ENCODE measurements around the gene COL27A1. TPM values are rescaled to one million over a fixed set of nuclear protein-coding genes. Genes with fewer than 3 reads are reported as not detected.

Gene COL27A1
- total RNA-seq, 1 experiment from 2014 or later: 20.1 TPM

DNA sequence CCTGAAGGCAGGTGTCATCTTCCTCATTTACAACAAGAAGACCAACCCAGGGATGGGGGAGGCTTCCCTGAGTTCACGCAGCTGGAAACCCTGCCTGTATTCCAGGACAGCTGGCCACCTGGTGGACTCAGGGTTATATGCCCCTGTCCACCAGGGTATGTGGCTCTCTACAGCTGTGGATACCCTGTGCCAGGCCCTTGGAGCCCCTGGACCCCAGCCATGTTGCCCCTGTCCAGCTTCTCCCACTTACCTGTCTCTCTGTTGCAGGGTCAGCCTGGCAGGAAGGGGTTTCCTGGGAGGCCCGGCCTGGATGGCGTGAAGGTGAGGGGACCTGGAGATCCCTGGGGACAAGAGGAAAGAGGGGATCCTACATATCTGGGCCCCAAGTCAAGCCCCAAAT is 87.9 kb downstream of the COL27A1 start:
- CTCF ChIA-PET: interaction anchor here (1.0 kb wide), 1 partner anchor 136 kb away, joined by 3 read pairs; no protein-coding TSS in a partner anchor
- BruUV-seq (replicated peaks): no TSS peak
- DNase-seq: no peak
- no peak overlapping the region for H3K4me3 Mint-ChIP-seq (ENCODE audit: low read depth, unreplicated experiment)
- no peaks in the 10 kb centered on the region for H3K36me3 Mint-ChIP-seq (ENCODE audit: insufficient read depth, unreplicated experiment)
- H3K4me1 Mint-ChIP-seq (ENCODE audit: low read depth, unreplicated experiment): no peaks in the 10 kb centered on the region
- no peaks in the 10 kb centered on the region for H3K27me3 Mint-ChIP-seq (ENCODE audit: unreplicated experiment)
- TF ChIP-seq, protein P1, sequence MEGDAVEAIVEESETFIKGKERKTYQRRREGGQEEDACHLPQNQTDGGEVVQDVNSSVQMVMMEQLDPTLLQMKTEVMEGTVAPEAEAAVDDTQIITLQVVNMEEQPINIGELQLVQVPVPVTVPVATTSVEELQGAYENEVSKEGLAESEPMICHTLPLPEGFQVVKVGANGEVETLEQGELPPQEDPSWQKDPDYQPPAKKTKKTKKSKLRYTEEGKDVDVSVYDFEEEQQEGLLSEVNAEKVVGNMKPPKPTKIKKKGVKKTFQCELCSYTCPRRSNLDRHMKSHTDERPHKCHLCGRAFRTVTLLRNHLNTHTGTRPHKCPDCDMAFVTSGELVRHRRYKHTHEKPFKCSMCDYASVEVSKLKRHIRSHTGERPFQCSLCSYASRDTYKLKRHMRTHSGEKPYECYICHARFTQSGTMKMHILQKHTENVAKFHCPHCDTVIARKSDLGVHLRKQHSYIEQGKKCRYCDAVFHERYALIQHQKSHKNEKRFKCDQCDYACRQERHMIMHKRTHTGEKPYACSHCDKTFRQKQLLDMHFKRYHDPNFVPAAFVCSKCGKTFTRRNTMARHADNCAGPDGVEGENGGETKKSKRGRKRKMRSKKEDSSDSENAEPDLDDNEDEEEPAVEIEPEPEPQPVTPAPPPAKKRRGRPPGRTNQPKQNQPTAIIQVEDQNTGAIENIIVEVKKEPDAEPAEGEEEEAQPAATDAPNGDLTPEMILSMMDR (IDR thresholded peaks at IDR 0.05; ENCODE audit: unreplicated experiment): no peak
- H3K9me3 Mint-ChIP-seq (ENCODE audit: low read depth, unreplicated experiment): no peaks in the 10 kb centered on the region
- intact Hi-C loops (cut with micrococcal nuclease; ENCODE audit: unreplicated experiment): no loop called here
- H3K27ac Mint-ChIP-seq (ENCODE audit: unreplicated experiment): no peak overlapping the region

DNA sequence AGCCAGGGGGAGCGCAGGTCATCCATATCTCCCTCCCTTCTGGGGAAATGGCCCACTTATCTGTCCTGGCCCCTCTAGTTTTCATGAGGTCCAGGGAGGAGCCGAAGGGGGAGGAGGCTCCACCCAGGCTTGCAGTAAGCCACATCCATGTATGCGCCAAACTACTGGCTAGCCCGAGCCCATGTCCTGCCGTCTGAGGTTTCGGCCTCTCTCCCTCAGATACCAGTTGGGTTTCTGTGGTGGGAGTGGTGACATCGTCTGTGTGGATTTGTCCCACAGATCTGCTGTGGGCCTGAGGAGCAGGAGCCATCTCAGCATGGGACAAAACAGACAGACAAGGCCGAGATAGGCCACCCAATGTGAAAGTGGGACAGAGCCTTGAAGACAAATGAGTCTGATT is 89.2 kb downstream of the COL27A1 start:
- no peak overlapping the region for H3K27ac Mint-ChIP-seq (ENCODE audit: unreplicated experiment)
- no peaks in the 10 kb centered on the region for H3K9me3 Mint-ChIP-seq (ENCODE audit: low read depth, unreplicated experiment)
- no TSS peak for BruUV-seq (replicated peaks)
- H3K4me1 Mint-ChIP-seq (ENCODE audit: low read depth, unreplicated experiment): no peaks in the 10 kb centered on the region
- no peaks in the 10 kb centered on the region for H3K36me3 Mint-ChIP-seq (ENCODE audit: insufficient read depth, unreplicated experiment)
- no peaks in the 10 kb centered on the region for H3K27me3 Mint-ChIP-seq (ENCODE audit: unreplicated experiment)
- DNase-seq: no peak
- H3K4me3 Mint-ChIP-seq (ENCODE audit: low read depth, unreplicated experiment): no peak overlapping the region
- TF ChIP-seq, protein P1 (IDR thresholded peaks at IDR 0.05; ENCODE audit: unreplicated experiment): no peak
- CTCF ChIA-PET: no interaction called here
- intact Hi-C loops (cut with micrococcal nuclease; ENCODE audit: unreplicated experiment): no loop called here

DNA sequence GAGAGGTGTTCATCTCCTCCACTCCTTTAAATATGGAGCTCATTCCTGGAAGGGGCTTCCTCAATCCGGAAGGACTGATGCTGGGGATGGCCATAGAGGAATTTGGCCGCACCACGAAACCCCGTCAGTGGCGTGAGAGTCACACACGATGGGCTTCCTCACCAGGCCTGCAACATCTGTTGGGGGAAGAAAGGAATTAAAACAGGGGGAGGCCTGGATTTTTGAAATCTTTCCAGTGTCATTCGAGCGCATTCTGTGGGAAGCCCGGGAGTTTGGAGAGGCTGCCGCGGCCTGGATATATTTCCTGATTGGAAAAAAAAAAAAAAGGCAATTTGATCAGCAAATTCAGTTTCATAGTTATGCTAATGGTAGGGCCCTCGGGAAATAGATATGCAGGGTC is 91.2 kb downstream of the COL27A1 start:
- no TSS peak for BruUV-seq (replicated peaks)
- intact Hi-C loops (cut with micrococcal nuclease; ENCODE audit: unreplicated experiment): no loop called here
- Mint-ChIP-seq H3K27ac (ENCODE audit: unreplicated experiment) (no peak overlapping the region), H3K4me3 (ENCODE audit: low read depth, unreplicated experiment) (no peak overlapping the region), H3K4me1 (ENCODE audit: low read depth, unreplicated experiment) (no peaks in the 10 kb centered on the region), H3K9me3 (ENCODE audit: low read depth, unreplicated experiment) (no peaks in the 10 kb centered on the region), H3K36me3 (ENCODE audit: insufficient read depth, unreplicated experiment) (no peaks in the 10 kb centered on the region), H3K27me3 (ENCODE audit: unreplicated experiment) (no peaks in the 10 kb centered on the region)
- no peak for DNase-seq
- TF ChIP-seq, protein P1 (IDR thresholded peaks at IDR 0.05; ENCODE audit: unreplicated experiment): no peak
- CTCF ChIA-PET: no interaction called here

DNA sequence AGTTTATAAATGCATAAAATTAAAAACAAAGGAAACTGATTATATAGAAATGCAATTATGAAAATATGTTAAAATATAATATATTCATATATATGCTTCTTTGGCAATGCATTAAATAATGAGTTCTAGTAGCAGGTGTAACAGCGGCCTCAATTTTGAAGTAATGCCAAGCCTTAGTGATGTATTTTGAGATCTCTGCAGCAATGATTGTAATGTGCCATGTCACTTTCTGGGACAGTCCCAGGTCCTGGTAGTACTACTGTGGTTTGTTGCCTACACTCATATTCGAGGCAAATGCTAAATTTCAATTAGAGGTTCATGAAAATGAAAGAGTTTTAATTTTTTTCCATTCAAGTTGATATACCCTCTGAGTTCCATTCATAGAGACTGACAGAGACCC is 91.7 kb downstream of the COL27A1 start:
- H3K36me3 Mint-ChIP-seq (ENCODE audit: insufficient read depth, unreplicated experiment): no peaks in the 10 kb centered on the region
- H3K9me3 Mint-ChIP-seq (ENCODE audit: low read depth, unreplicated experiment): no peaks in the 10 kb centered on the region
- intact Hi-C loops (cut with micrococcal nuclease; ENCODE audit: unreplicated experiment): no loop called here
- H3K4me3 Mint-ChIP-seq (ENCODE audit: low read depth, unreplicated experiment): no peak overlapping the region
- H3K27ac Mint-ChIP-seq (ENCODE audit: unreplicated experiment): no peak overlapping the region
- CTCF ChIA-PET: no interaction called here
- TF ChIP-seq, protein P1 (IDR thresholded peaks at IDR 0.05; ENCODE audit: unreplicated experiment): no peak
- H3K4me1 Mint-ChIP-seq (ENCODE audit: low read depth, unreplicated experiment): no peaks in the 10 kb centered on the region
- BruUV-seq (replicated peaks): no TSS peak
- no peaks in the 10 kb centered on the region for H3K27me3 Mint-ChIP-seq (ENCODE audit: unreplicated experiment)
- no peak for DNase-seq
